DMS153 (cell line): Measurements from ENCODE around the gene B4GALNT3.
"Not testable (repeated sequence)": the region's sequence is repeated elsewhere in the genome, so short reads cannot be mapped to it uniquely, and the experiment has no call there.

Experiments used
- DNase-seq: peaks from one replicate; lab custom pipeline; 2025; lab: John Stamatoyannopoulos, UW

Gene B4GALNT3

DNA sequence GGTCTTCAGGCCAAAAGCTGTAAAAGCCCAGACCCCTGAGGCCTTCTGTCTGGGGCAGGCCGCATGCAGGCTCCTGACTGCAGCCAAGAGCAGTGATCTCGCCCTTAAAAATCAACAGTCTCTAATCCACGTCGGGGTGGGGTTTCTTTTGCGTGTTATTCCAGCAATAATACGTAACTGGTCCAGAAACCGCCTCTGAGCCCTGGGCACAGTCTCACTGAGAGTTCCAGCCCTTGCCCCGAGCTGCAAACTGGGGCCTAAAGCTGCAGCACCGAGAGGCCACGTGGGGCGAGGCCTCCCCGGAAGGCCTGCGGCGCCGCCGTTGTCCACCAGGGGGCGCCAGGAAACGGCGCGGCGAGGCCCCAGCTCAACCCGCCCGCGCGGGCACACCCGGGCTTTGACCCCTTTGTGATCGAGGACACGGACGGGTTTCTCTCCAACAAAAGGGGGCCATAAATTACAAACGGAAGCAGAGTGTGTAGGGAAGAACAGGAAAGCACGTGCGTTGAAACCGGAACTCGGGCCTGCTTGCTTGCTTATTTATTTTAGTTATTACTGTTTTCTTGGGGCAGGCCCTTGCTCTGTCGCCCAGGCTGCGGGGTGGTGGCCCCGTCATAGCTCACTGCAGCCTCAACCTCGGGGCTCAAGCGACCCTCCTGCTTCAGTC, 116.3 kb downstream of the B4GALNT3 start:
- DNase-seq = peak; percentile 67

DNA sequence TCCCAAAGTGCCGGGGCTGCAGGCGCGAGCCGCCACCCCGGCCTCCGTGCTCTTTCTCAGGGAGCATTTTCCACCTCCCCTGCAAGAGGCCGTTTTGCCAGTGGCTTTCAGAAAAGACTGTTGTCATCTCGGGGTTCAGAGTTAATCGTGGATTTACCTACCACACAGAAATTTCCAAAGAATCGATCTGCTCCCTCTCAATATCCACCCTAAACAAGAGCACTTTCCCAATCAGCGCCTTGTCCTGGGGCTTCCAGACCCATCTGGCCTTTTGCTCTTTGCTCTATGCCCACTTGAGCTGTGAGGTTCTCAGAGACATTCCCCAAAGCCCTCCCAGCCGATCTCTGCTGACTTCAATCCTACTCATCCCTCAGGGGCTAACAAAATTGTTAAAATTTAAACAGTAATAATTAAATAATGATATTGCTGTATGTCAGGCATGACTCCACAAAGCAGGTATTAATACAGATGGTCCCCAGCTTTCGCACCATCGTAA, 116.9 kb downstream of the B4GALNT3 start:
- no peak for DNase-seq

DNA sequence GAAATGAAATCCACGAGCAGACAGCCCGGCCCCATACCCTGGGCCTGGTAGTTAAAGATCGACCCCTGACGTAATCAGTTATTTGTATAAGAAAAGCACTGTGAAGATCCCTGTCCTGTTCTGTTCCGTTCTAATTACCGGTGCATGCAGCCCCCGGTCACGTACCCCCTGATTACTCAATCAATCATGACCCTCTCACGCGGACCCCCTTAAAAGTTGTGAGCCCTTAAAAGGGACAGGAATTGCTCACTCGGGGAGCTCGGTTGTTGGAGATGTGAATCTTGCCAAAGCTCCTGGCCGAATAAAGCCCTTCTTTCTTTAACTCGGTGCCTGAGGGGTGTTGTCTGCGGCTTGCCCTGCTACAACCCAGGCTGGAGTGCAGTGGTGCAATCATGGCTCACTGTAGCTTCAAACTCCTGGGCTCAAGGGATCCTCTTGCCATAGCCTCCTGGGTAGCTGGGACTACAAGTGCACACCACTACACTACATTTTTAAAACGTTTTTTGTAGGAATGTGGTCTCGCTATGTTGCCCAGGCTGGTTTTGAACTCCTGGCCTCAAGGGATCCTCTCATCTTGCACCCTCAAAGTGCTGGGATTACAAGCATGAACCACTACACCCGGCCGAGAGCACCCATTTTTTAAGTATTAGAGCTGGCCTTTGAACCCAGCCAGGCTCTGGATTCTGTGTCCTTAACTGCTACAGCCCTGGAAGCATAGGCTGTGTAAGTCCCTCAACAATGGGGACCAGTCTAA, 118.4 kb downstream of the B4GALNT3 start:
- DNase-seq = not testable (repeated sequence)

DNA sequence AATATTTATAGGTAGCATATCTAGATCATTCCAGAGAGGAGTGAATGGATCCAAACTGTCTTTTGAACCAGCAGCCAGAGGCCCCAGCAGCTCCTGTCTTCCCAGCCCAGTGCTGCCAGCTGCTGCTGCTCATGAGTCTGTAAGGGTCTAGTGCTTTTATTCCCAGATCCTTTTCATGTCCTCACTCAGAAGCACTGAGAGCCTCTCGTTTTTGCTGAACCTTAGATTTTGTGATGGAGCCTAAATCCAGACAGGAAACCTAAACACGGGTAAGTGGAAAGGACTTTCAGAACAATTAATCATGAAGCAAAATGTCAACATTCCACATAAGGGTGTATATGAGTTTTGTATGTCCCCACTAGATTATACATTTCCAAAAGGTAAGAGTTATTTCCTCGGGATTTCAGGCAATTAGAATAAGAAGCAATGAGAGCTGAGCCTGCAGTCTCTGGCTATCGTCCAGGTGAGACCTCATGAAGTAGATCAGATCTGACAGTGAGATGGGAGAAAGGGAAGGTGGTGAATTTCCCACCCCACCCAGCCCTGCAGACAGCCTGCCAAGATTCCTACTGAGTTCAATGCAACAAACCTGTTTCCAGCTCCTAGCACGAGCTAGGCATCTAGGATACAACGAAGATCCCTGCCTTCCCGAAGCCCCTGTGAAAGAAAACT, 119.1 kb downstream of the B4GALNT3 start:
- peak; percentile 15 for DNase-seq

DNA sequence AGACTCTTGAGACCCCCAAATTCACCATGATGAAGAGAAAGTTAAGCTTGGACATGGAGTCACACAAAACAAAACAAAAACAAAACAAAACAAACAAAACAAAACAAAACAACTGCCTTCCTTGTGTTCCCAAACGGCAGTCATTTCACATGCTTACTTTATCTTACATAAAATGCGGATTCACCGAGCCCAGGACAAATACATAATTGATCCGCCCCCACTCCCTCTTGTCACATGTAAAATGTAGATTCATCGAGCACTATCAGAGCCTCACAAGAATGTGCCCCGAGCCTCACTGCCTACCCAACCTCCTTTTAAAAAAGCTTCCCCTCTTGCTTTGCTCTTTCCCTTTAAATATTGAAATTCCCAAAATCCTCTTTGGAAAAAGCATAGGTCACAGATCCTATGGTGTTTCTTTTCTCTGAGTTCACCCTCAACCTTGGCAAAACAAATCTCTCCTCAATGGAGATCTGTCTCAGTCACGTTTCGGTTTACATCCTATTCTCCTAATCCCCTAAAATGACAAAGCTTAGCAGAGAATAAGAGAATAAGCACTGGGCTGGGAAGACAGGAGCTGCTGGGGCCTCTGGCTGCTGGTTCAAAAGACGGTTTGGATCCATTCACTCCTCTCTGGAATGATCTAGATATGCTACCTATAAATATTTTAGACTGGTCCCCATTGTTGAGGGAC, 119.8 kb downstream of the B4GALNT3 start:
- DNase-seq = no peak

DNA sequence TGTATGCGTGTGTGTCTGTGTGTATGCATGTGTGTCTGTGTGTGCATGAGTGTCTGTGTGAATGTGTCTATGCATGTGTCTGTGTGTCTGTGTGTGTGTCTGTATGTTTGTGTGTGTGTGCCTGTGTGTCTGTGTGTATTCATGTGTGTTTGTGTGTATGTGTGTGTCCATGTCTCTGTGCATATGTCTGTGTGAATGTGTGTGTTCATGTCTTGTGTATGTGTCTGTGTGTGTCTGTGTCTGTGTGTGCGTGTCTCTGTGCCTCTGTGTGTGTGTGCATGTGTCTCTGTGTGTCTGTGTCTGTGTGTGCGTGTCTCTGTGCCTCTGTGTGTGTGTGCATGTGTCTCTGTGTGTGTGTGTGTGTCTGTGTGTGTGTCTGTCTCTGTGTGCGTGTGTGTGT, 121.1 kb downstream of the B4GALNT3 start:
- DNase-seq = no peak

DNA sequence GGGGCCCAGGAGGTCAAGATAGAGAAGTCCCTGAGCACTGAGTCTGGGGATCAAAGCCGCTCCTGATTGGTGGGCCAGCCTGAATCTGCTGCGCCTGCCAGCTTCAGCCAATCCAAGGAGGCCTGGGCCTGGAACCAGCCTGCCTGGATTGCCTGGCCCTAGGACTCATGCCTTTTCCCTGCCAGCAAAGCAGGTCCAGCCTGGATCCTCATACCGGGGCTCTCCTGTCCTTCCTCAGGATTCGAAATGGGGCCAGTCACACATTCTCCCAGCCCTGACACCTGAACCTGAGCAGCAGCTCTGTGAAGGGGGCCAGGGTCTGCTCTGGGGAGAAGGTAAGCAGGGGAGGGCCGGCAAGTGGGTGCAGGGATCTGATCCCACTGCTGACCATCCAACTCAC, 121.6 kb downstream of the B4GALNT3 start:
- no peak for DNase-seq

DNA sequence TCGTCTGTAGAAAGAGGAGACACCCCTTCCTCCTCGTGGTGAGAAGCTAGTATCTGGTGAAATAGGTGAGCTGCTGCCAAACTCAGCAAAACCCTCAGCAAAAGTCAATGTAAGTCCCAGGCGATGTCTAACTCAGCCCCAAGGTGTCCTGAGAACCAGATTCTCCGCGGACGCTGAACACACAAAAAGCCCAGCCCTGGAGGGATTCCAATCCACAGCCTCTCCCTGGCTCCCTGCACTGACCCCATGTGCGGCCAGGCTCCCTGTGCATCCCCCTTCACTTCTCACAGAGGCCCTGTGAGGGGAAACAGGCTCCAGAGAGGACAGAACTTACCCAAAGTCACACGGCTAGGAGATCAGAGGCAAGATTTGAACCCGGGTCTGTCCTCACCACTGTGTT, 122.0 kb downstream of the B4GALNT3 start:
- no peak for DNase-seq

DNA sequence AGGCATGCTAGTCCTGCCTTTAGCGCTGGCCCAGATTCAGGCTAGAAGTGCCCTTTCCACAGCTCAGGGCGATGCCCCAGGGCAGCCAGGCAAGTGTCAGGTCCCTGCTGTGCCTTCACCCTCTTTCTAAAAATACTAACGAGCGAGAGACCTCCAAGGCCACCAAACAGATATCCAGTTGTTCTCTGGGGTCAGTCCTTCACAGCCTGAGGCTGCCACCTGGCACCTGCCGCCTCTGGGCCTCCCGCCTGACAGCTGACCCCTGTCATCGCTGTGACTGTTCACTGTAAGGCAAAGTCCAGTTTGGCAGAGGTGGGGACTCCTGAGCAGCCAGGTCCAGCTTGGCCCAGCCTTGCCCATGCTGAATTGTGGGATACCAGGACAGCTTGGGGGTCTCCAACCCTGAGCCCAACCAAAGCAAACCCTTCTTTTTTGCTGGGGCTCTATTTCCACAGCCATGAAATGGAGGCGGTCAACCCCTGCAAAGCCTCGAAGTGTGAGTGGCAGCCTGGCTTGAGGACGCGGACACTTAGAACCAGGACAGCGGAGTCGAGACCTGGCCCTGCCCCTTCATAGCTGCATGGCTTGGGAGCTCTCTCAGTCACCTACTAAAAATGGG, 123.6 kb downstream of the B4GALNT3 start:
- DNase-seq = no peak

DNA sequence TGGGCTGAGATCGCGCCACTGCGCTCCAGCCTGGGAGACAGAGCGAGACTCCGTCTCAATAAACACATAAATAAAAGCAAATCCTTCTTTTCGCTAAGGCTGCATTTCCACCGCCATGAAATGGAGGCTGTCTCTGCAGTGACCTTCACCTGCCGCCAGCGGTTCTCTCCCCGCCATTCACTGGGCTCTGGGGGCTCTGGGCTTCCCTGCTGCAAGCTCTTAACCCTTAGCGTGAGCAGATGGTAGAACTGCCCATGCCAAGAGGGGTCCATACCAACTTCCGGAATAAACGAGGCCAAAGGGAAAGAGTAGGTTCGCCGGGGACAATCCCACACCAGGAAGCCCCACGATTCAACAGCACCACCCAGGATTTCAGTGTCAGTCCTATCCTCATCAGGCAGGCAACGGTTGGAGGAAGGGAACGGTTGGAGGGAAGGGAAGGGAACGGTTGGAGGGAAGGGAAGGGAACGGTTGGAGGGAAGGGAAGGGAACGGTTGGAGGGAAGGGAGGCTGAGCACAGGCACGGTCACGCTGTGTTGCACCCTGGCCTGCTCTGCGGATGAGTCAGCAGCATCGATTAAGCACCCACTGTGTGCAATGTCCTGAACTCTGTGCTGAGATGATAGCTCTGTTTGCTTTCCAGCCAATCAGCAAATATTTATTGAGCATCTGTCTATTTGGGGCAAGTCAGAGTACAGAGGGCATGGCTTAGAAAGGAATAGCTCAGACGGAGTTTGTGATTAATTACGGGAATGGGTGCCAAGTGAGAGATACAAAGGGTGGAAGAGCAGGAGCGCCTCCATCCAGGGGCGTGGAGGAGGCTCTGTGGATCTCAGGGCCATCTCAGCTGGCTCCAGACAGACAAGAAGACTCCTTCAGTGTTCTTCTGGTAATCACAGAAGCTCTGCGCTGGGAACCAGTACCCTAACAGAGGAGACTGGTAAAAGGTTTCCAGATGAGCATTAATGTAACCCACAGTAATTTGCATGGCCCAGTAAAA, 125.6 kb downstream of the B4GALNT3 start:
- no peak for DNase-seq

DNA sequence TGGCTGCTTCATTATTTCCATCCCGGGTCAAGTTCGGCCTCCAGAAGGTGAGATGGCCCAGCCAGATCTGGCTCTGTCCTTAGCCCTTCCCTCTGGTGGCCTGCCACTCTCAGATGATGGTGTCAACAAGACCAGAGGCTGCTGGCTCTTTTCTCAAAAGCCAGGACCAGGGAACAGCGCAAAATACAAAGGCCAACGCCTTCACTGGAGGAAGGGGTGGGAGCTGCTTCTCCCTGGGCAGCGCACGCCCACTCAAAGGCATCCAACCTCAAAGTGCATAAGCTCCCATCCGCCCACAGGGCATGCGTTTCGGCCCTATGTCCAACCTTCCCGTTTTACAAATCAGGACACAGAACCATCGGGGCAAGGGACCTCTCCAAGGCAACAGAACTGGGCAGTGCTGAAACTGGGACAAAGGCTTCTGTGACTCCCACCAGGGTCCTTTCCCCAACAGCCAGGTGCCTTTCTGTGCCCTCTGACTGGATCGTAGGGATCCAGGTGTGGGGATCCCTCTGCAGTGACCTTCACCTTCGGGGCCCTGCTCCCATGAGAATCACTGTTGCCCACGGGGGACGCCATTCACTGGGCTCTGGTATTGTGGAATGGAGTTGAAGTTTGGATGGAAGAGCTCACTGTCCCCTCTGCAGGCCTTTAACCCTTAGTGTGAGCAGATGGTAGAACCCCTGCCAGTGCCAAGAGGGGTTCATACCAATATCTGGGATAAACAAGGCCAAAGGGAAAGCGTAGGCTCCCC, 126.8 kb downstream of the B4GALNT3 start:
- no peak for DNase-seq

DNA sequence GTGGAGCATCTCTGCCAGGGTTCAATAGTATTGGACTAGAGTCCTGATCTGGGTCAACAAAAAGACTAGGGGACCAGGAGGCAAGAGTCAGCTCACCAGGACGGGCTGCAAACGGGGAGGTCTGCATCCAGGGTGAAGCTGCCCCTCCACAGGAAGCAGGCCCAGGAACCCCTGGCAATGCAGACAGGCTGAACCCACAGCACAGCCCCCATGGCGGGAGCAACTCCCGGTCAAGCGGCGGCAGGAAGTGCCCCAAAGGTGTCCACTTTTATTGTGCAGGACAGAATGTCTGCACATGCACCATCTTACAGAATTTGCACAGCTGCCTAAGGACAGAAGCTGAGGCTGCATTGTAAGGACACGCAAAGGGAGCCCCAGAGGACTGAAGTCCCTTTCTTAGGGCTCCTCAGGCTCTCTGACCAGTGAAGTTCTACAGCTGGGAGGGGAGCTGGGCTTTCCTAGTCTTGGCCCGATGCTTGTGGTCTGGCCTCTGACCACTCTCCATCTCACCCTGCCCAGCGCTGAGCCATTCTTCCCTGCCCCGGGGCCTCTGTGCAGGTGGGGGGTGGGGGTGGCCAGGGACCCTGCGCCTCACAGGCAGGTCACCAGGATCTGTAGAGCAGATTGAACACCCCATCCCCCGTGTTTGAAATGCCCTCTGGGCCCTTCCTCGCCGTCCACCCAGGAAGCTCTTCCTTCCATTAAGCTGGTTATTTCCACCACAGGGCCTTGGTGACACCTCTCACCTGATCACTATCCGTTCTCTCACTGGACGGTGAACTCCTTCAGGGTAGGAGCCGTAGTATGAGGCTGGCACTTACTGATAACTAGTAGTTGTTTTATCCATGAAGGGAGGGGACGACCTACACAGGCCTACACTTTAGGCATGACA, 127.6 kb downstream of the B4GALNT3 start:
- no peak for DNase-seq

DNA sequence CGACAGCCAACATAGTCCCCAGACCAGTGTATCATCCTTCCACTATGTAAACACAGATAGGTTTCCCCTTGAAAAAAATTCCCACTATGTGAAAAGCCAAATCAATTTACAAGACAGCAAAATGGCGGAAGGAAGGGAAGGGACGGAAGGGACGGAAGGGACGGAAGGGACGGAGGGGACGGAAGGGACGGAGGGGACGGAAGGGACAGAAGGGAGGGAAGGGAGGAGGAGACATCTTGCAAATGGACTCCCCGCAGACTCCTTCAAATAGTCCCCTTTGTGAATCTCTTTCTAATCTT, 128.2 kb downstream of the B4GALNT3 start:
- no peak for DNase-seq

DNA sequence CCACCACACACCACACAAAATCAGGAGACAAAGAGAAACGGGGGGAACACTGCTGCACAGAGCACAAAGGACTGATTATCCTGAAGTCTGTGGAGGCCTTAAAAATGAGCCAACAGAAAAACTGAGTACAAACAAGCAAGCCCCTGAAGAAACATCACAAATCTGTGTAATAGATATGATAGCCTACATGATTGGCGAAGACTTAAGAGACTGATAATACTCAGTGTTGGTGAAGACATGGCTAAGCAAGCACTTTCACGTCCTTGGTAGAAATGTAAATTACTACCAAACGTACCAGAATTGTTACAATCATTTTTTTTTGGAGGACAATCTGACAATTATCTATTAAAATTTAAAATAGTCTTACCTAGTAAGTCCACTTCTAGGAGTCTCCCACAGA, 128.9 kb downstream of the B4GALNT3 start:
- DNase-seq = no peak

DNA sequence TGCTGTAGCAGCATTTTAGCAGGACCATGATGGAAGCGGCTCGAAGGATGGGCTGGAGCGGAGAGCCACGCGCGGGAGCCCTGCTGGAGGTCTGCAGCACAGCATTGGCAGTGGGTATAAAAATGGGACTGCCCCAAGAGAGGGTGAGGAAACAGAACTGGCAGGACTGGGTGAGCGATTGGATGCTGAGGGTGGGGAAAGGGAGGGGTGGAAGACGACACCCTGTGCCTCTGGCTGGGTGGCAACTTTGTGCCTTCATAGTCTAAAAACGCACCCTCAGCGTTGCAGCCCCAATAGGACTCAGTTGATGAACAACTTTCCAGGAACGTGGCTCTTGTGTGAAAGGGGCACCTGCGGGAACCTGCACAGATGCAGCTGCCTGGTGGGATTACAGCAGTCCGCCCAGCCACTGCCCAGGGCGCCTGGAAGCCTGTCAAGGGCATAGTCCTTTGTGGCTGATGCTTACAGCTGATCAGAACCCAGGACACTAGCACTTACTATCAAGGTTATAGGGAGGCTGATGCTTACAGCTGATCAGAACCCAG, 130.5 kb downstream of the B4GALNT3 start:
- DNase-seq = no peak

DNA sequence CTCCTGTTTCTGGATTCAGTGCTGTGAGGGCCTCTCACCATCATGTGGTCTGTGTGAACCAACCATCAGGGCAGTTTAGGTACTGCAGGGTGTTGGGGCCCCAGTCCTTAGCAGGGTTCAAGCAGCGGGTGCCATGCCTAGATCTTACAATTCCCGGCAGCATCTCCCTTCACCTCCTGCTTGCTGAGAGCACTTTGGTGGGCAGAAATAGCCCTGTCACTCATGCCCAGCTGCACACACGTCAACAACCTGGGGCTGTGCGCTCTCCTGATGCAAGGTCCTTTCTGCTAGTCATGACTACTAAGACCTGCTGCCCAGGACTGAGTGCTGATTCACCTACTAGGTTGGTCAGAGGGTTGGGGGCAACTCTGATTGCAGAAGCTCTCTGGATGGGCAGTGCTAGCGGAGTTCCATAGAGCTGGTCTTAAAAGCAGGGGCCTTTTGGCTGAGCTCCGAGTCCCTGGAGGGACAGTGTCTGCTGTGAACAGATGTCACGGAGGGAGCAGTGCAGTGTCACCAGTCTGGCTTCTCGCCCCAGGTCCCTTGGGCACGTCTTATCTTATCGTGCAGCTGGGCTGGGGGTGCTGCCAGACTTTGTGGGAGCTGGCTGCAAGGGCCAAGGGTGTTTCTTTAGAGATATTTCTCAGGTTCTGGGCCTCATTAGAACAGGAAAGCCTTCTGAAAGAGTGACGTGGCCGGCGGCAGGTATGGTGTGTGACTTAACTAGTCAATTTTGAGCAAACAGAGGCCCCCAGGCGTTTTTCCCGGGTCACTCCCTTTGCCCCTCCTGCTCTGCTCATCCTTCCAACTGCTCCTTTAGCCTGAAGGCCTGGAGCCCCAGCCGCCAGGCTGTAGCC, 131.7 kb downstream of the B4GALNT3 start:
- DNase-seq = no peak

DNA sequence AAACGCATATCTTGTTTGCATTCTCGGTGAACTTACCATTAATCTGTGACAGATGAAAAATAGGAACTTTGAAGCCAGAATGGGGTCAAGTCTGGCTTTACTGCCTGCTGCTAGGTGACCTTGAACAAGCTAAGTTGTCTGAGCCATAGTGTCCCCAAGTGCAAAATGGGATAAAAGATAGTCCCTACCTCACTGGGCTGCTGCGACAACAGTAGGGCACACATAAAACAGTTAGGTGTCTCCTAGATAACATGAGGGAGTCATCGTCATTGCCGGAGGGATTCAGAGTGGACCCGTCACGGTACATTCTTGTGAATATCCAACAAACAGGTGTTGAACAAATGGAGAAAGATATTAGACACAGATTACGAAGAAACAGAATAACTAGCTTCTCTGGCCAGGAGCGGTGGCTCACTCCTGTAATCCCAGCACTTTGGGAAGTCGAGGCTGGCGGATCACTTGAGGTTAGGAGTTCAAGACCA, 132.3 kb downstream of the B4GALNT3 start:
- DNase-seq = no peak
